Measurements from ENCODE around the gene OVCH1. TPM values are rescaled to one million over a fixed set of nuclear protein-coding genes. Genes with fewer than 3 reads are reported as not detected.

Gene OVCH1
- total RNA-seq, 3 donors from 2014 or later: 0.33 to 0.64 (median 0.44) TPM

DNA sequence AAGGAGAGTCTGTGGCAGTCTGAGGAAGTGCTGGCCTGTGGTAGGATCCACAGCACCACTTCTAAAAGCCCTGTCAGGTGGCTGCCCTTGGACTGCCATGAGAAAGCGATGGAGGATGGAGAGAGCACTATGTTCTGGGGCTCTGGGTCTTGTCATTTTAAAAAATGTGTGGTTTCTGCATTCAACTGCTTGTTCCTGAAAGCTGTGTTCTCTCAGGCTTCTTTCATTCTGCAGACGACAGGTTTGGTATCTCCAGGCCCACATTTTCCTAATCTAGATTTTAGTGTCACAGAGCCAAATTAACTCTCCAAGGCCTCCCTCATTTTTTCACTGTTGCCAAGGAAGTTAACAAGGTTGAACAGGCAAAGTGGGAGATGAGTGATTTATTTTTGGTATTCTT lies 10.5 kb downstream of the OVCH1 start:
- TF ChIP-seq POLR2A (IDR thresholded peaks at IDR 0.05): no peak
- Histone ChIP-seq H3K4me1 (no peaks in the 10 kb centered on the region), H3K9me3 (no peaks in the 10 kb centered on the region), H3K27ac (no peak overlapping the region), H3K4me3 (no peak overlapping the region), H3K36me3 (no peaks in the 10 kb centered on the region), H3K27me3 (no peaks in the 10 kb centered on the region)
- intact Hi-C loops (cut with DNase I; ENCODE audit: low total_unique reads): no loop called here
- DNase-seq (ENCODE audit: low spot score in 2 of 2): no peak

DNA sequence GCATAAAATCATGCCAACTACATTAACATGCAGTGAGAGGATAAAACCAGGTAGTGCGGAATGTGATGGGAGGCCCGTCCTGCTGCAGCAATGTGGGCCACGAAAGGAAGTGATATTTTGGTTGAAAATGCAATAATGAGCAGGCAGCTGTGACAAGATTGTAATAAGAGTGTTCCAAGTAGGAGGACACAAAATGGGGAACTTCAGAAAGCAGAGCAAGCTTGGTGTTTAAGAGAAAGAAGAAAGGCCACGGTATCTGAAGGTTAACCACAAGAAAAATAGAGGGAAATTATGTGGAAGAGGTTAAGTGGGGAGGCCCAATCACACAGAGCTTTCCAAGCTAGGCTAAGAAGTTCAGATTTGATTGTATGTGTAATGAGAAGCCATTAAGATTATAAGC lies 34.3 kb downstream of the OVCH1 start:
- Histone ChIP-seq H3K27ac (no peak overlapping the region), H3K27me3 (no peaks in the 10 kb centered on the region), H3K36me3 (no peaks in the 10 kb centered on the region), H3K4me1 (no peaks in the 10 kb centered on the region), H3K9me3 (no peaks in the 10 kb centered on the region), H3K4me3 (no peak overlapping the region)
- no peak for DNase-seq (ENCODE audit: low spot score in 2 of 2)
- TF ChIP-seq, protein P1, sequence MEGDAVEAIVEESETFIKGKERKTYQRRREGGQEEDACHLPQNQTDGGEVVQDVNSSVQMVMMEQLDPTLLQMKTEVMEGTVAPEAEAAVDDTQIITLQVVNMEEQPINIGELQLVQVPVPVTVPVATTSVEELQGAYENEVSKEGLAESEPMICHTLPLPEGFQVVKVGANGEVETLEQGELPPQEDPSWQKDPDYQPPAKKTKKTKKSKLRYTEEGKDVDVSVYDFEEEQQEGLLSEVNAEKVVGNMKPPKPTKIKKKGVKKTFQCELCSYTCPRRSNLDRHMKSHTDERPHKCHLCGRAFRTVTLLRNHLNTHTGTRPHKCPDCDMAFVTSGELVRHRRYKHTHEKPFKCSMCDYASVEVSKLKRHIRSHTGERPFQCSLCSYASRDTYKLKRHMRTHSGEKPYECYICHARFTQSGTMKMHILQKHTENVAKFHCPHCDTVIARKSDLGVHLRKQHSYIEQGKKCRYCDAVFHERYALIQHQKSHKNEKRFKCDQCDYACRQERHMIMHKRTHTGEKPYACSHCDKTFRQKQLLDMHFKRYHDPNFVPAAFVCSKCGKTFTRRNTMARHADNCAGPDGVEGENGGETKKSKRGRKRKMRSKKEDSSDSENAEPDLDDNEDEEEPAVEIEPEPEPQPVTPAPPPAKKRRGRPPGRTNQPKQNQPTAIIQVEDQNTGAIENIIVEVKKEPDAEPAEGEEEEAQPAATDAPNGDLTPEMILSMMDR (IDR thresholded peaks at IDR 0.05): no peak
- TF ChIP-seq POLR2AphosphoS5 (IDR thresholded peaks at IDR 0.05): no peak
- no peak for TF ChIP-seq POLR2A (IDR thresholded peaks at IDR 0.05)
- intact Hi-C loops (cut with DNase I; ENCODE audit: low total_unique reads): no loop called here

DNA sequence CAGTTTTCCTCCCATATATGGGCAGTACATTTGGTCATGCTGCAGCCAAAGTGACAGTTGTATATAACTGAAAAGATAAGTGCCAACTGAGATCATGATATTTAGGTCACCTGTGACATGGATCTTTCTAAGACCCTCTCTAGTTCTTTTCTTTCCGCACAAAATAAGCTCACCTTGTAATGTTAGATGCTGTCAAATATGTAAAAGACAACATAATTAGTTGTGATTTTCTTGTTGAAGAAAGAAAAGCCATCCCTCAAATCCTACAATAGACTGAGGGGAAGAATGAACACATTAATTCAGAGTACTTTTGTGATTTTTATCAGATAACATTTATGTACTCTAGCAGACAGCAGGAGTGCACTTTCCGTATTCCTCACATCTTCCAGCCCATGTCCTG lies 37.4 kb downstream of the OVCH1 start:
- intact Hi-C loops (cut with DNase I; ENCODE audit: low total_unique reads): no loop called here
- Histone ChIP-seq H3K4me1 (no peaks in the 10 kb centered on the region), H3K27me3 (no peaks in the 10 kb centered on the region), H3K27ac (no peak overlapping the region), H3K4me3 (no peak overlapping the region), H3K9me3 (no peaks in the 10 kb centered on the region), H3K36me3 (no peaks in the 10 kb centered on the region)
- no peak for DNase-seq (ENCODE audit: low spot score in 2 of 2)
- TF ChIP-seq, protein P1 (IDR thresholded peaks at IDR 0.05): no peak
- TF ChIP-seq POLR2AphosphoS5 (IDR thresholded peaks at IDR 0.05): no peak
- no peak for TF ChIP-seq POLR2A (IDR thresholded peaks at IDR 0.05)

DNA sequence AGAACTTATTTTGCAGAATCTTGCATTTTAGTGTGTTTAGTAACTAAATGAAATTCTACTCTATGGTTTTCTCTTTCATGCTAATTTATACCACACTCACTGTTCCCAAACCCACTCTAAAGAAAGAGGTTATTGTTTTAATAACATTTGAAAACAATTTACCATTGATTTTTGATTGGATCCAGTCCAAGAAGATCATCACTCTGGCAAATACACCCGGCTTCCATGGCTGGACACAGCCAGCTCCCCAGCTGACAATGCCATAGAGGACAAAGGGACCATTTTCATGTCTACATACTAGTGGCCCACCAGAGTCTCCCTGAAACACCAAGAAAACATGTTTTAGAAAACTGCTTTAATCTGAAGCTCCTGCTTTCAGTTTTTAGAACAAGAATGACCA lies 42.4 kb downstream of the OVCH1 start:
- Histone ChIP-seq H3K9me3 (no peaks in the 10 kb centered on the region), H3K27ac (no peak overlapping the region), H3K4me3 (no peak overlapping the region), H3K36me3 (no peaks in the 10 kb centered on the region), H3K4me1 (no peaks in the 10 kb centered on the region), H3K27me3 (no peaks in the 10 kb centered on the region)
- DNase-seq (ENCODE audit: low spot score in 2 of 2): no peak
- intact Hi-C loops (cut with DNase I; ENCODE audit: low total_unique reads): no loop called here
- TF ChIP-seq POLR2AphosphoS5 (IDR thresholded peaks at IDR 0.05): no peak
- TF ChIP-seq POLR2A (IDR thresholded peaks at IDR 0.05): no peak
- TF ChIP-seq, protein P1 (IDR thresholded peaks at IDR 0.05): no peak

DNA sequence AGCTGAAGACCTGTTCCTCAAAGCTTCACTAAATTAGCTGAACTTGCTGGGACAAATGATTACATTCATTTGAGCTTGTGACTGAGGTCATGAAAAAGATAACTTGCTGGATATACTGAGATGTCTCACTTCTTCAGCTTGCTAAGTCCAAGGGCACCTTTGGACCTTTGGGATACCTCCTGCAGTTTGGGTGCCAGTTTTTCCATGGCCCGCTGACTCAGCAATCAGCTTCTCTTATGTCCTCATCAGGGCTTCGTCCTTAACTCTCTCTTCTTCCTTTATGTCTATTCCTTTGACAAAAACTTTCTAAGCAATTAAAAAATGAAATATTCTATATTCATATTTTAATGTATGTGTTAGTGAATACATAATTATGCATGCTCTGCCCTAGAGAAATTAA lies 45.6 kb downstream of the OVCH1 start:
- no peak for DNase-seq (ENCODE audit: low spot score in 2 of 2)
- Histone ChIP-seq H3K36me3 (no peaks in the 10 kb centered on the region), H3K27me3 (no peaks in the 10 kb centered on the region), H3K4me1 (no peaks in the 10 kb centered on the region), H3K27ac (no peak overlapping the region), H3K4me3 (no peak overlapping the region), H3K9me3 (no peaks in the 10 kb centered on the region)
- intact Hi-C loops (cut with DNase I; ENCODE audit: low total_unique reads): no loop called here
- TF ChIP-seq, protein P1 (IDR thresholded peaks at IDR 0.05): no peak
- TF ChIP-seq POLR2AphosphoS5 (IDR thresholded peaks at IDR 0.05): no peak
- no peak for TF ChIP-seq POLR2A (IDR thresholded peaks at IDR 0.05)

DNA sequence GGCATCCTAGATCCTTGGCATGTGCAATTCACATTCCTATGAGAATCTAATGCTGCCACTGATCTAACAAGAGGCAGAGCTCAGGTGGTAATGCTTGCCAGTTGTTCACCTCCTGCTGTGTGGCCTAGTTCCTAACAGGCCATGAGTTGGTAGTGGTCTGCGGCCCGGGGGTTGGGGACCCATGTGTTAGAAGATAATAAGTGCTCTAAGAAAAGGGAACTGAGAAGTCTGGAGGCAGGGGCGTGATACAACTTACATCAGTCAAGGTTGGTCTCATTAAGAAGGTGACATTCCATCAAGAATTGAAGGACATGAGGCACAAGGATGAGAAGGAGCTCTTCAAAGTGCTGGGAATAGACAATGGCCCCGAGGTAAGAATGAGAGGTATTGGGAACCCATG lies 49.3 kb downstream of the OVCH1 start:
- Histone ChIP-seq H3K27ac (no peak overlapping the region), H3K36me3 (no peaks in the 10 kb centered on the region), H3K9me3 (no peaks in the 10 kb centered on the region), H3K4me3 (no peak overlapping the region), H3K4me1 (no peaks in the 10 kb centered on the region), H3K27me3 (no peaks in the 10 kb centered on the region)
- TF ChIP-seq POLR2AphosphoS5 (IDR thresholded peaks at IDR 0.05): no peak
- intact Hi-C loops (cut with DNase I; ENCODE audit: low total_unique reads): no loop called here
- no peak for DNase-seq (ENCODE audit: low spot score in 2 of 2)
